GM12864 (cell line): Measurements from ENCODE around the gene NBL1.

Experiments used
- DNase-seq: peaks from one replicate; pipeline ENCODE4 v3.0.0-alpha.2; 2011; ENCODE audit warnings: low read depth
- H3K4me3 ChIP-seq: 2 replicates; pipeline ENCODE4 v1.5.1; 2011; ENCODE audit warnings: mild to moderate bottlenecking, low read depth, low read length, control low read depth
- TF ChIP-seq, protein P1 (sequence below): IDR thresholded peaks from 2 replicates; pipeline ENCODE4 v1.5.1; 2011; ENCODE audit warnings: low read depth, mild to moderate bottlenecking, moderate library complexity, low read length, control low read depth, inconsistent platforms; ENCODE audit errors: missing control alignments

Gene NBL1

DNA sequence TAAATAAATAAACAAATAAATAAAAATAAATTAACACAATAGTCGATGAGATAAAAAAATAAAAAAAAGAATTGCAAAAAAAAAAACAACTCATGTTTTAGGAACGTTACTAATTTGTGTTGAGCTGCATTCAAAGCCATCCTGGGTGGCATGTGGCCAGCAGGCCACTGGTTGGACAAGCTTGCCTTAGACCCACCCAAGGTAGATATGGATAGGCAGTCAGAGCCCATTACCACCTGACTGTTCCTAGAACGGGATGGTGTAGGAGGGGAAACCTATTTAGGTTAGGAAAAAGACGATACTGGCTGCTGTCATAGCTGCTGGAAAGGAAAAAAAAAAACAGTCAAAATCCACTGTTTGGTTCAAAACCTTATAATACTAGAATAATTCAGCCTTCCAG is 61.4 kb downstream of the NBL1 start:
- no peak overlapping the region for H3K4me3 ChIP-seq
- DNase-seq = no peak
- TF ChIP-seq, protein P1, sequence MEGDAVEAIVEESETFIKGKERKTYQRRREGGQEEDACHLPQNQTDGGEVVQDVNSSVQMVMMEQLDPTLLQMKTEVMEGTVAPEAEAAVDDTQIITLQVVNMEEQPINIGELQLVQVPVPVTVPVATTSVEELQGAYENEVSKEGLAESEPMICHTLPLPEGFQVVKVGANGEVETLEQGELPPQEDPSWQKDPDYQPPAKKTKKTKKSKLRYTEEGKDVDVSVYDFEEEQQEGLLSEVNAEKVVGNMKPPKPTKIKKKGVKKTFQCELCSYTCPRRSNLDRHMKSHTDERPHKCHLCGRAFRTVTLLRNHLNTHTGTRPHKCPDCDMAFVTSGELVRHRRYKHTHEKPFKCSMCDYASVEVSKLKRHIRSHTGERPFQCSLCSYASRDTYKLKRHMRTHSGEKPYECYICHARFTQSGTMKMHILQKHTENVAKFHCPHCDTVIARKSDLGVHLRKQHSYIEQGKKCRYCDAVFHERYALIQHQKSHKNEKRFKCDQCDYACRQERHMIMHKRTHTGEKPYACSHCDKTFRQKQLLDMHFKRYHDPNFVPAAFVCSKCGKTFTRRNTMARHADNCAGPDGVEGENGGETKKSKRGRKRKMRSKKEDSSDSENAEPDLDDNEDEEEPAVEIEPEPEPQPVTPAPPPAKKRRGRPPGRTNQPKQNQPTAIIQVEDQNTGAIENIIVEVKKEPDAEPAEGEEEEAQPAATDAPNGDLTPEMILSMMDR = no peak

DNA sequence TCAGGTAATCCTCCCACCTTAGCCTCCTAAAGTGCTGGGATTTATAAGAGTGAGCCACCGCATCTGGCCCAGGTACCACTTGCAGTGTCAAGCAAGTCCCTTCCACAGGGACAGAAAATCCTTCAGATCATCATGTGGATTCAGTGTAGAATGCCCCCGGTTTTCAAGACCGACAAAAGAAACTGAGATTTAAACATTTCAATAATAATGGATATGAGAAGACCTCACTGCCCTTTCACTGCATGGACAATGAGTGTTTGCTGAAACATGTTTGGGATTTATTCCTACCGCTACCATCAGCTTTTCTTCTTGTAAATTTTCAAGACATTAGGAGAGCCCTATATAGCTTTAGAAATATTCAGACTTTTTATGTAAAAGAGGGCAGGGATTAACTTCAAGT is 62.0 kb downstream of the NBL1 start:
- H3K4me3 ChIP-seq = no peak overlapping the region
- no peak for DNase-seq
- TF ChIP-seq, protein P1 = no peak
